ENCODE data around the gene PKD2. TPM values are rescaled to one million over a fixed set of nuclear protein-coding genes. Genes with fewer than 3 reads are reported as not detected.

The PKD2 gene
- polyA plus RNA-seq (2012; rRNA removed): 44.6 and 52.0 TPM in 2 replicates
- 62.8 and 76.7 TPM in 2 replicates for polyA plus RNA-seq (2012; cell fraction: cytosol; rRNA removed)
- polyA plus RNA-seq (2012; cell fraction: nucleus; rRNA removed): 39.4 and 67.2 TPM in 2 replicates

DNA sequence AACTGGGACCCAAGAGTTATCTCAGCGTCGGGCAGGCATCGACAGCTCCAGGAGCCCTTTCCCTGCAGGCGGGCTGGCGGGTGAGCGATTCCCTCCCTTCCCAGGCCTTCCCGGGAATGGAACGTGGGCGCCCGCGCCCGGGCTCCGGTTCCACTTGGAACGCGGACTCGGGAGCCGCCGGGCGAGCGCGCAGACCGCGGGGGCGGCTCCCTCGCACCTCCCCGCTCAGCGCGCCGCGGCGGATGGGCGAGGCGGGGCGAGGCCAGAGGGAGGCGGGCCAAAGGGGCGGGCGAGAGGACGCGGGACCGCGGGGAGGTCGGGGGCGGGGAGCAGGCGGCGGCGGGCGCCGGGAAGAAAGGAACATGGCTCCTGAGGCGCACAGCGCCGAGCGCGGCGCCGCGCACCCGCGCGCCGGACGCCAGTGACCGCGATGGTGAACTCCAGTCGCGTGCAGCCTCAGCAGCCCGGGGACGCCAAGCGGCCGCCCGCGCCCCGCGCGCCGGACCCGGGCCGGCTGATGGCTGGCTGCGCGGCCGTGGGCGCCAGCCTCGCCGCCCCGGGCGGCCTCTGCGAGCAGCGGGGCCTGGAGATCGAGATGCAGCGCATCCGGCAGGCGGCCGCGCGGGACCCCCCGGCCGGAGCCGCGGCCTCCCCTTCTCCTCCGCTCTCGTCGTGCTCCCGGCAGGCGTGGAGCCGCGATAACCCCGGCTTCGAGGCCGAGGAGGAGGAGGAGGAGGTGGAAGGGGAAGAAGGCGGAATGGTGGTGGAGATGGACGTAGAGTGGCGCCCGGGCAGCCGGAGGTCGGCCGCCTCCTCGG lies at the start of gene PKD2:
TSS of gene PKD2 (plus strand) at position 332 of the 818 bp plus-strand sequence. CDS start at position 431, 99 bp downstream.
- CTCF ChIA-PET: interaction anchor here (0.7 kb wide), 1 partner anchor 9 kb away, joined by 3 read pairs; no protein-coding TSS in a partner anchor
- H3K79me2 ChIP-seq (ENCODE audit: insufficient read depth): peaks cover 48% of the 10 kb centered on the region

GRCh38 chr4:87961993-87962392 lies 45.4 kb upstream of the PKD2 start:
- H2AFZ ChIP-seq (ENCODE audit: low read depth): no peak overlapping the region
- no peaks in the 10 kb centered on the region for H3F3A ChIP-seq (replicated peaks; ENCODE audit: insufficient read depth)
- no peaks in the 10 kb centered on the region for H3K9me2 ChIP-seq
- ChIA-PET CTCF (interaction anchor here (2.5 to 4.8 kb wide), 3 partner anchors 11 to 250 kb away, joined by 11 to 26 read pairs (median 24); no protein-coding TSS in a partner anchor), POLR2A (no interaction called here)
- H3K9me3 ChIP-seq: no peaks in the 10 kb centered on the region
- H3K4me2 ChIP-seq: no peak overlapping the region
- no peaks in the 10 kb centered on the region for H3K36me3 ChIP-seq (replicated peaks in 1 of 2; ENCODE audit: control insufficient read depth in 1 of 2, insufficient read depth in 2 of 2, low read length in 1 of 2)
- H3K9ac ChIP-seq: no peak overlapping the region
- no peak for TF ChIP-seq MXI1 (IDR thresholded peaks at IDR 0.05; ENCODE audit: low read depth, low read length)
- peak; percentile 25; the same call in 1 of the 2 replicates for TF ChIP-seq JUND (IDR thresholded peaks at IDR 0.05)
- TF ChIP-seq FOSL2 (IDR thresholded peaks at IDR 0.05; ENCODE audit: borderline replicate concordance, low read depth): peak; percentile 10; the same call in 1 of the 2 replicates
- TF ChIP-seq, protein P1, sequence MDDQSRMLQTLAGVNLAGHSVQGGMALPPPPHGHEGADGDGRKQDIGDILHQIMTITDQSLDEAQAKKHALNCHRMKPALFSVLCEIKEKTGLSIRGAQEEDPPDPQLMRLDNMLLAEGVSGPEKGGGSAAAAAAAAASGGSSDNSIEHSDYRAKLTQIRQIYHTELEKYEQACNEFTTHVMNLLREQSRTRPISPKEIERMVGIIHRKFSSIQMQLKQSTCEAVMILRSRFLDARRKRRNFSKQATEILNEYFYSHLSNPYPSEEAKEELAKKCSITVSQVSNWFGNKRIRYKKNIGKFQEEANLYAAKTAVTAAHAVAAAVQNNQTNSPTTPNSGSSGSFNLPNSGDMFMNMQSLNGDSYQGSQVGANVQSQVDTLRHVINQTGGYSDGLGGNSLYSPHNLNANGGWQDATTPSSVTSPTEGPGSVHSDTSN (IDR thresholded peaks at IDR 0.05): no peak
- TF ChIP-seq IRF3 (IDR thresholded peaks at IDR 0.05; ENCODE audit: low read depth, low read length): no peak
- no peak for TF ChIP-seq FOXJ3 (CRISPR knock-in tag; IDR thresholded peaks at IDR 0.05)
- no peak for TF ChIP-seq EZH2phosphoT487 (IDR thresholded peaks at IDR 0.05; ENCODE audit: borderline replicate concordance, low read depth)
- 3% methylated on average over 1 of the region's 1 CpG for WGBS (ENCODE audit: low lambda C conversion rate)
- H4K20me1 ChIP-seq (ENCODE audit: insufficient read depth): no peaks in the 10 kb centered on the region
- H3K4me3 ChIP-seq (ENCODE audit: low read depth in 2 of 2, low read length in 1 of 2): no peak overlapping the region
- H3K27me3 ChIP-seq (ENCODE audit: insufficient read depth): no peaks in the 10 kb centered on the region
- H3K27ac ChIP-seq (ENCODE audit: low read depth in 2 of 2, low read length in 1 of 2): no peak overlapping the region
- no peaks in the 10 kb centered on the region for H3K79me2 ChIP-seq (ENCODE audit: insufficient read depth)
- no peaks in the 10 kb centered on the region for H3K4me1 ChIP-seq (ENCODE audit: control insufficient read depth in 1 of 2, insufficient read depth in 2 of 2, low read depth in 1 of 2, low read length in 1 of 2)
- DNase-seq: no peak

More for the DNA sequence above, at the start of gene PKD2:
- H2AFZ ChIP-seq (ENCODE audit: low read depth): peak within 1 kb of the TSS; percentile 84; the same call in 1 of the 2 replicates
- H3K4me2 ChIP-seq: peak within 1 kb of the TSS; percentile 83
- peak within 1 kb of the TSS; percentile 72 to 96 for H3K4me3 ChIP-seq (ENCODE audit: low read depth in 2 of 2, low read length in 1 of 2)
- peaks cover 22% of the 10 kb centered on the region for H3F3A ChIP-seq (replicated peaks; ENCODE audit: insufficient read depth)
- H4K20me1 ChIP-seq (ENCODE audit: insufficient read depth): peaks cover 37% of the 10 kb centered on the region
- H3K36me3 ChIP-seq (replicated peaks in 1 of 2; ENCODE audit: control insufficient read depth in 1 of 2, insufficient read depth in 2 of 2, low read length in 1 of 2): no peaks in the 10 kb centered on the region
- peaks cover 14 to 16% of the 10 kb centered on the region in 2 experiments; a peak in 3 of 4 replicates for H3K4me1 ChIP-seq (ENCODE audit: control insufficient read depth in 1 of 2, insufficient read depth in 2 of 2, low read depth in 1 of 2, low read length in 1 of 2)
- TF ChIP-seq POLR2AphosphoS5 (IDR thresholded peaks at IDR 0.05; ENCODE audit: low read depth, low read length) (peak; percentile 70; the same call in 1 of the 2 replicates), YY1 (IDR thresholded peaks at IDR 0.05; ENCODE audit: low read depth) (peak; percentile 40; the same call in 1 of the 2 replicates), FOXJ3 (CRISPR knock-in tag; IDR thresholded peaks at IDR 0.05) (no peak), TAF1 (IDR thresholded peaks at IDR 0.05; ENCODE audit: borderline replicate concordance, low read depth, low read length) (peak; percentile 79), MXI1 (IDR thresholded peaks at IDR 0.05; ENCODE audit: low read depth, low read length) (peak; percentile 59; the same call in 1 of the 2 replicates), MAX (IDR thresholded peaks at IDR 0.05; ENCODE audit: low read depth) (peak; percentile 46; the same call in 1 of the 2 replicates)
- H3K9ac ChIP-seq: peak within 1 kb of the TSS; percentile 86
- POLR2A ChIA-PET: interaction anchor here (1.0 kb wide), 1 partner anchor 14 kb away, joined by 4 read pairs; no protein-coding TSS in a partner anchor
- H3K9me2 ChIP-seq: no peaks in the 10 kb centered on the region
- H3K9me3 ChIP-seq: no peaks in the 10 kb centered on the region
- peak within 1 kb of the TSS; percentile 79 to 86 for H3K27ac ChIP-seq (ENCODE audit: low read depth in 2 of 2, low read length in 1 of 2)
- peak; percentile 96 for DNase-seq
- no peaks in the 10 kb centered on the region for H3K27me3 ChIP-seq (ENCODE audit: insufficient read depth)
- WGBS (ENCODE audit: low lambda C conversion rate): 0% methylated on average over 14 of the region's 116 CpGs

All from SK-N-SH (cell line).